DOHH2 (cell line): ENCODE measurements around the gene SIK2.

ENCODE experiments used
- H3F3A ChIP-seq: fragments of 200-600 bp; sonication (generic), shearing (Covaris generic); 2 replicates; pipeline ENCODE4 v1.6.0; 2016; ENCODE audit warnings: antibody characterized with exemption, mild to moderate bottlenecking; ENCODE audit not compliant: control insufficient read depth, insufficient read depth
- H3K27ac ChIP-seq: fragments of 200-600 bp; sonication (generic); 2 replicates; pipeline ENCODE4 v1.5.1; 2014; ENCODE audit warnings: low read depth, mild to moderate bottlenecking, low read length, moderate library complexity
- H3K27me3 ChIP-seq: fragments of 200-600 bp; sonication (generic); 2 replicates; pipeline ENCODE4 v1.6.1; 2014; ENCODE audit warnings: mild to moderate bottlenecking, low read length, mixed read lengths; ENCODE audit not compliant: control insufficient read depth
- H3K36me3 ChIP-seq: fragments of 200-600 bp; sonication (generic); 2 replicates; pipeline ENCODE4 v1.6.1; 2014; ENCODE audit warnings: mild to moderate bottlenecking, low read length, moderate library complexity, mixed read lengths; ENCODE audit not compliant: control insufficient read depth
- H3K4me1 ChIP-seq: fragments of 200-600 bp; sonication (generic); 2 replicates; pipeline ENCODE4 v1.6.1; 2014; ENCODE audit warnings: mild to moderate bottlenecking, low read length, mixed read lengths; ENCODE audit not compliant: control insufficient read depth
- H3K4me2 ChIP-seq: fragments of 200-600 bp; sonication (generic); 2 replicates; pipeline ENCODE4 v1.6.0; 2014; ENCODE audit warnings: mild to moderate bottlenecking, low read length, moderate library complexity
- H3K4me3 ChIP-seq: fragments of 200-600 bp; sonication (generic); 2 replicates; pipeline ENCODE4 v1.5.1; 2014; ENCODE audit warnings: mild to moderate bottlenecking, low read length, mixed read lengths
- H3K79me2 ChIP-seq: fragments of 200-600 bp; sonication (generic); 2 replicates; pipeline ENCODE4 v1.6.1; 2014; ENCODE audit warnings: mild to moderate bottlenecking, low read length, mixed read lengths; ENCODE audit not compliant: control insufficient read depth
- H3K9me2 ChIP-seq: fragments of 200-600 bp; sonication (generic); replicated peaks from 2 replicates; pipeline ENCODE4 v1.6.1; 2014; ENCODE audit warnings: mild to moderate bottlenecking, low read length, mixed read lengths; ENCODE audit not compliant: control insufficient read depth
- H3K9me3 ChIP-seq: fragments of 200-600 bp; sonication (generic); 2 replicates; pipeline ENCODE4 v1.6.1; 2014; ENCODE audit warnings: antibody characterized with exemption, low read length, mixed read lengths; ENCODE audit not compliant: control insufficient read depth, insufficient read depth
- H4K20me1 ChIP-seq: fragments of 200-600 bp; sonication (generic); 2 replicates; pipeline ENCODE4 v1.6.0; 2014; ENCODE audit warnings: low read depth, mild to moderate bottlenecking, antibody characterized with exemption, low read length, moderate library complexity; ENCODE audit not compliant: control insufficient read depth, insufficient read depth
- EZH2phosphoT487 ChIP-seq: fragments of 200-600 bp; sonication (generic); IDR thresholded peaks from 2 replicates; pipeline ENCODE4 v1.6.1; 2017; ENCODE audit warnings: borderline replicate concordance, mild to moderate bottlenecking, antibody characterized with exemption, low read length, moderate library complexity, mixed read lengths
- TF ChIP-seq, protein P1 (sequence below): fragments of 200-600 bp; sonication (generic); IDR thresholded peaks from one replicate; pipeline ENCODE4 v1.5.1; 2014; ENCODE audit warnings: antibody characterized with exemption, mild to moderate bottlenecking, low read depth, low read length; ENCODE audit not compliant: poor library complexity, severe bottlenecking

The SIK2 gene

DNA sequence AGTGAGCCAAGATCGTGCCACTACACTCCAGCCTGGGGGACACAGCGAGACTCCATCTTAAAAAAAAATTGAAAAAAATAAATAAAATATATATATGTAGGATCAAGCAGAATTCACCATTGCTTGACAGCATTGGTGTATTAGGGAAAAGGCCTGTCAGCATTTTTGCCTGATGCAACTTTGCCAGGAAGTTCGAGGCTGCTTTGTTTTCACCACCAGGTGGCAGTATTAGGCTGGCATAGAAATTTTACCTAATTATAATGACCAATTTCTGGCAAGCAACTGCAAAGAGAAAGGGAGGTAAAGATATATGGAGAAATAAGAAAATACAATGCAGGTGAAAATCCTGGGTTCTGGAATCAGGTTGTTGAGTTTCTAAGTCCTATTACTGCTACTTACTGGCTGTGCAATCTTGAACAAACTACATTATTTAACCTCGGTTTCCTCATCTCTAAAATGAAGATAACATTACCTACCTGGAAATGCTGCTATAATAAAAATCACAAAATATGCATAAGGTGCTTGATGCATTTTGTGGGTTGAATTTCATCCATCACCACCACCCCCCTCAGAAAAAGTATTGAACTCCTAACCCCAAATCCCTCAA is 37.0 kb upstream of the SIK2 start:
- no peaks in the 10 kb centered on the region for H3K27me3 ChIP-seq
- no peaks in the 10 kb centered on the region for H3K4me1 ChIP-seq
- H3K9me3 ChIP-seq: no peaks in the 10 kb centered on the region
- H3K27ac ChIP-seq: no peak overlapping the region
- no peaks in the 10 kb centered on the region for H3K9me2 ChIP-seq
- H3K4me3 ChIP-seq: no peak overlapping the region
- no peaks in the 10 kb centered on the region for H3F3A ChIP-seq
- TF ChIP-seq, protein P1, sequence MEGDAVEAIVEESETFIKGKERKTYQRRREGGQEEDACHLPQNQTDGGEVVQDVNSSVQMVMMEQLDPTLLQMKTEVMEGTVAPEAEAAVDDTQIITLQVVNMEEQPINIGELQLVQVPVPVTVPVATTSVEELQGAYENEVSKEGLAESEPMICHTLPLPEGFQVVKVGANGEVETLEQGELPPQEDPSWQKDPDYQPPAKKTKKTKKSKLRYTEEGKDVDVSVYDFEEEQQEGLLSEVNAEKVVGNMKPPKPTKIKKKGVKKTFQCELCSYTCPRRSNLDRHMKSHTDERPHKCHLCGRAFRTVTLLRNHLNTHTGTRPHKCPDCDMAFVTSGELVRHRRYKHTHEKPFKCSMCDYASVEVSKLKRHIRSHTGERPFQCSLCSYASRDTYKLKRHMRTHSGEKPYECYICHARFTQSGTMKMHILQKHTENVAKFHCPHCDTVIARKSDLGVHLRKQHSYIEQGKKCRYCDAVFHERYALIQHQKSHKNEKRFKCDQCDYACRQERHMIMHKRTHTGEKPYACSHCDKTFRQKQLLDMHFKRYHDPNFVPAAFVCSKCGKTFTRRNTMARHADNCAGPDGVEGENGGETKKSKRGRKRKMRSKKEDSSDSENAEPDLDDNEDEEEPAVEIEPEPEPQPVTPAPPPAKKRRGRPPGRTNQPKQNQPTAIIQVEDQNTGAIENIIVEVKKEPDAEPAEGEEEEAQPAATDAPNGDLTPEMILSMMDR: peak; percentile 74
- no peak for TF ChIP-seq EZH2phosphoT487
- no peak overlapping the region for H3K4me2 ChIP-seq
- H4K20me1 ChIP-seq: no peaks in the 10 kb centered on the region
- H3K36me3 ChIP-seq: no peaks in the 10 kb centered on the region
- no peaks in the 10 kb centered on the region for H3K79me2 ChIP-seq

DNA sequence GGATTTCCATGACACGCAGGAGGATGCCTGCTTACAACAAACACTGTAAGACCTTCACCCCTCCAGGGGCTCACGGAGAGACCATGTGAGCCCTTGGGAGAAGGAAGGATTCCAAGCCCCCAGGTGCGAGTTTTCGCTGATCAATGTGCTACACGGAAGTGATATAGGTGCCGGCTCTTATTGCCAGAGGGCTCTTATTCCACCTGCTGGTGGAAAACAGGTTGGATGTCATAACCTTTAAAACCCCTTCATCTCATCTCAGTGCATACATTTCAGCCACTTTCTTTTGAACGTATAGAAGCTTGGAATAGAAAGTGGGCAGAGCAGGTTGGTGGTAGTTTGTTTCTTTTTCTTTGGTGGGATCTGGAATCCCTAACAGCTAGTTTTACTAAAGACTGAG is 35.9 kb upstream of the SIK2 start:
- no peaks in the 10 kb centered on the region for H4K20me1 ChIP-seq
- H3K4me1 ChIP-seq: no peaks in the 10 kb centered on the region
- H3K9me3 ChIP-seq: no peaks in the 10 kb centered on the region
- TF ChIP-seq, protein P1: no peak
- TF ChIP-seq EZH2phosphoT487: no peak
- H3K9me2 ChIP-seq: no peaks in the 10 kb centered on the region
- H3K36me3 ChIP-seq: no peaks in the 10 kb centered on the region
- no peaks in the 10 kb centered on the region for H3K79me2 ChIP-seq
- H3K27me3 ChIP-seq: no peaks in the 10 kb centered on the region
- H3K27ac ChIP-seq: no peak overlapping the region
- no peaks in the 10 kb centered on the region for H3F3A ChIP-seq
- H3K4me2 ChIP-seq: no peak overlapping the region
- no peak overlapping the region for H3K4me3 ChIP-seq

DNA sequence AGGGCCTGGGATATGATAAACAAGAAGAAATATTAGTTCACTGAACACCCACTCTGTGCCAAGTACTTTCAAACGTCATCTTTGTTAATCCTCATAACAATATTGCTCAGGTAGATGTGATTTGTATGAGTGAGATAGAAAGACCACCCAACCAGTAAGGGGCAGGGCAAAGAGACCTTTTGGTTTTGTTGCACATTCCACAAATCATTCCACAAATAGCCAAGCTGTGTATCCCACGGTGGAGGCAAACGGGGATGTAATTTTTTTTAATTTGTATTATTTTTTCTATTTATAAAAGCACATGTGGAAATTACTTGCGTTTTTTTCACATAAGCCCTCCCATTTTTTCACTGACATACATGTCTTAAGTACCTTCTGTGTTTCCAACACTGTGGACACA is 32.8 kb upstream of the SIK2 start:
- H3K4me1 ChIP-seq: peaks cover 8% of the 10 kb centered on the region
- H3K4me3 ChIP-seq: no peak overlapping the region
- no peaks in the 10 kb centered on the region for H3K27me3 ChIP-seq
- H4K20me1 ChIP-seq: no peaks in the 10 kb centered on the region
- H3K4me2 ChIP-seq: no peak overlapping the region
- H3K9me3 ChIP-seq: no peaks in the 10 kb centered on the region
- H3K9me2 ChIP-seq: no peaks in the 10 kb centered on the region
- no peak overlapping the region for H3K27ac ChIP-seq
- no peak for TF ChIP-seq EZH2phosphoT487
- TF ChIP-seq, protein P1: no peak
- H3K36me3 ChIP-seq: no peaks in the 10 kb centered on the region
- no peaks in the 10 kb centered on the region for H3K79me2 ChIP-seq
- H3F3A ChIP-seq: no peaks in the 10 kb centered on the region
